Smooth muscle cell (in vitro differentiated cells): ENCODE results near the gene CLIP4. TPM values are rescaled to one million over a fixed set of nuclear protein-coding genes. Genes with fewer than 3 reads are reported as not detected.

ENCODE experiments used
- DNase-seq: peaks from one replicate; lab custom pipeline; 2025; ENCODE audit not compliant: unreplicated experiment; lab: John Stamatoyannopoulos, UW
- H2AFZ ChIP-seq: fragments of 200-600 bp; sonication (generic); 2 replicates; pipeline ENCODE4 v1.6.0; 2016; ENCODE audit warnings: antibody characterized with exemption, low read depth, mild to moderate bottlenecking
- H3F3A ChIP-seq: fragments of 200-600 bp; sonication (generic); 2 replicates; pipeline ENCODE4 v1.6.0; 2017; ENCODE audit warnings: antibody characterized with exemption, low read depth
- H3K27ac ChIP-seq: fragments of 200-600 bp; sonication (generic); 2 replicates; pipeline ENCODE4 v1.5.1; 2016; ENCODE audit warnings: low read depth, mild to moderate bottlenecking
- H3K27me3 ChIP-seq: fragments of 200-600 bp; sonication (generic); 2 replicates; pipeline ENCODE4 v1.6.1; 2016; ENCODE audit warnings: low read depth, mild to moderate bottlenecking
- H3K36me3 ChIP-seq: fragments of 200-600 bp; sonication (generic); 2 replicates; pipeline ENCODE4 v1.5.1; 2016; ENCODE audit warnings: low read depth
- H3K4me1 ChIP-seq: fragments of 200-600 bp; sonication (generic); 2 replicates; pipeline ENCODE4 v1.5.1; 2016; ENCODE audit warnings: low read depth
- H3K4me2 ChIP-seq: fragments of 200-600 bp; sonication (generic); 2 replicates; pipeline ENCODE4 v1.6.0; 2016; ENCODE audit warnings: mild to moderate bottlenecking
- H3K4me3 ChIP-seq: fragments of 200-600 bp; sonication (generic); 2 replicates; pipeline ENCODE4 v1.5.1; 2016; ENCODE audit warnings: mild to moderate bottlenecking
- H3K79me2 ChIP-seq: fragments of 200-600 bp; sonication (generic); 2 replicates; pipeline ENCODE4 v1.6.0; 2016; ENCODE audit warnings: low read depth, mild to moderate bottlenecking
- H3K9ac ChIP-seq: fragments of 200-600 bp; sonication (generic); 2 replicates; pipeline ENCODE4 v1.6.0; 2016; ENCODE audit warnings: low read depth
- H3K9me3 ChIP-seq: fragments of 200-600 bp; sonication (generic); replicated peaks from 2 replicates; pipeline ENCODE4 v1.5.1; 2016; ENCODE audit warnings: low read depth
- H4K20me1 ChIP-seq: fragments of 200-600 bp; sonication (generic); 2 replicates; pipeline ENCODE4 v1.6.0; 2016; ENCODE audit warnings: low read depth
- WGBS: methylation state at CpG from one replicate; pipeline ENCODE4 v1.1.7; 2016; ENCODE audit warnings: low lambda C conversion rate; 5-methylcytosine and 5-hydroxymethylcytosine counted together
- polyA plus RNA-seq: library from polyadenylated mRNA; unstranded; fragments of >200 nt; fragmentation: Nextera tagmentation; extraction: Ambion mirVana; gene quantifications from 2 replicates; pipeline ENCODE4 v1.2.1, GENCODE V29; 2016
- total RNA-seq: library from RNA; depleted of rRNA; stranded (reverse); fragments of >200 nt; gene quantifications from 2 replicates; pipeline ENCODE4 v1.2.3, GENCODE V29; 2014
- TF ChIP-seq, protein P1 (sequence below): fragments of 200-600 bp; sonication (generic); IDR thresholded peaks from 2 replicates; pipeline ENCODE4 v1.5.1; 2017; ENCODE audit warnings: borderline replicate concordance, mild to moderate bottlenecking, antibody characterized with exemption; ENCODE audit not compliant: insufficient read depth, poor library complexity, severe bottlenecking

Gene CLIP4, protein sequence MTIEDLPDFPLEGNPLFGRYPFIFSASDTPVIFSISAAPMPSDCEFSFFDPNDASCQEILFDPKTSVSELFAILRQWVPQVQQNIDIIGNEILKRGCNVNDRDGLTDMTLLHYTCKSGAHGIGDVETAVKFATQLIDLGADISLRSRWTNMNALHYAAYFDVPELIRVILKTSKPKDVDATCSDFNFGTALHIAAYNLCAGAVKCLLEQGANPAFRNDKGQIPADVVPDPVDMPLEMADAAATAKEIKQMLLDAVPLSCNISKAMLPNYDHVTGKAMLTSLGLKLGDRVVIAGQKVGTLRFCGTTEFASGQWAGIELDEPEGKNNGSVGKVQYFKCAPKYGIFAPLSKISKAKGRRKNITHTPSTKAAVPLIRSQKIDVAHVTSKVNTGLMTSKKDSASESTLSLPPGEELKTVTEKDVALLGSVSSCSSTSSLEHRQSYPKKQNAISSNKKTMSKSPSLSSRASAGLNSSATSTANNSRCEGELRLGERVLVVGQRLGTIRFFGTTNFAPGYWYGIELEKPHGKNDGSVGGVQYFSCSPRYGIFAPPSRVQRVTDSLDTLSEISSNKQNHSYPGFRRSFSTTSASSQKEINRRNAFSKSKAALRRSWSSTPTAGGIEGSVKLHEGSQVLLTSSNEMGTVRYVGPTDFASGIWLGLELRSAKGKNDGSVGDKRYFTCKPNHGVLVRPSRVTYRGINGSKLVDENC
- total RNA-seq, result 18.9 and 27.1 TPM in 2 replicates
- polyA plus RNA-seq, result 5.7 and 12.5 TPM in 2 replicates

- WGBS, result 2% methylated on average over 34 of the region's 76 CpGs
- DNase-seq, result no peak
Measured at GRCh38 chr2:29114946-29115609, at the start of gene CLIP4. CLIP4 (plus strand) TSS chr2:29115415; CDS start chr2:29121389, 5,974 bp downstream.

DNA sequence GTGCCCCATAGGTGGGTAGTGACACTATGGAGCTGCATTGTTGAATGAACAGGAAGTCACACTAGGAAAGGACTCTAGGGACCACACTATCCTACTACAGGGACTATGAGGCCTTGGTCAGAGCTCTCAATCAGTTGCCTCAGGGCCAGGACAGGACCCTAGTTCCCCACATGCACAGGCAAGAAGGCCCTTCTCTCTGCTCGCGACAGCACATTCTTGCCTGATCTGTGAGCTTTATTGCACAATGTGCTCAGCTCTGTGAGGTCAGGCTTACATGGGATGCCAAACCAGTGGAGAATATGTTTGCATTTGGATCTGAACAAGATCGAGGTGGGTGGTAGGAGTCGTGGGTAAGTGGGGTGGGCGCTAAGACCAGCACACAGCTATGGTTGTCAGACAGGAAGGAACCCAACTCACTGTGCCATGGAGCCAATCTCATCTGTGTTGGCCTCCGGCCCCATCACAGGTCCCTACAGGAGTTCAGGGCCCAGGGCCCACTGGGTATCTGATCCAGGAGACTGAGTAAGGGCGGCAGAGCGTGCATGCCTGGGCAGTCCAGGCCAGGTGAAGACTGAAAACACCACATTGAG is 48.8 kb upstream of the CLIP4 start:
- no peak overlapping the region for H3K27ac ChIP-seq
- no peak overlapping the region for H3K9ac ChIP-seq
- H3K36me3 ChIP-seq, result no peaks in the 10 kb centered on the region
- H3K27me3 ChIP-seq, result no peaks in the 10 kb centered on the region
- WGBS, result 59% methylated on average over 8 of the region's 8 CpGs
- TF ChIP-seq, protein P1, sequence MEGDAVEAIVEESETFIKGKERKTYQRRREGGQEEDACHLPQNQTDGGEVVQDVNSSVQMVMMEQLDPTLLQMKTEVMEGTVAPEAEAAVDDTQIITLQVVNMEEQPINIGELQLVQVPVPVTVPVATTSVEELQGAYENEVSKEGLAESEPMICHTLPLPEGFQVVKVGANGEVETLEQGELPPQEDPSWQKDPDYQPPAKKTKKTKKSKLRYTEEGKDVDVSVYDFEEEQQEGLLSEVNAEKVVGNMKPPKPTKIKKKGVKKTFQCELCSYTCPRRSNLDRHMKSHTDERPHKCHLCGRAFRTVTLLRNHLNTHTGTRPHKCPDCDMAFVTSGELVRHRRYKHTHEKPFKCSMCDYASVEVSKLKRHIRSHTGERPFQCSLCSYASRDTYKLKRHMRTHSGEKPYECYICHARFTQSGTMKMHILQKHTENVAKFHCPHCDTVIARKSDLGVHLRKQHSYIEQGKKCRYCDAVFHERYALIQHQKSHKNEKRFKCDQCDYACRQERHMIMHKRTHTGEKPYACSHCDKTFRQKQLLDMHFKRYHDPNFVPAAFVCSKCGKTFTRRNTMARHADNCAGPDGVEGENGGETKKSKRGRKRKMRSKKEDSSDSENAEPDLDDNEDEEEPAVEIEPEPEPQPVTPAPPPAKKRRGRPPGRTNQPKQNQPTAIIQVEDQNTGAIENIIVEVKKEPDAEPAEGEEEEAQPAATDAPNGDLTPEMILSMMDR, result no peak
- no peak overlapping the region for H3K4me3 ChIP-seq
- H3K9me3 ChIP-seq, result no peaks in the 10 kb centered on the region
- H4K20me1 ChIP-seq, result no peaks in the 10 kb centered on the region
- H3K4me2 ChIP-seq, result no peak overlapping the region
- no peaks in the 10 kb centered on the region for H3K79me2 ChIP-seq
- H3K4me1 ChIP-seq, result peaks cover 21% of the 10 kb centered on the region
- no peak for DNase-seq
- H2AFZ ChIP-seq, result no peak overlapping the region
- H3F3A ChIP-seq, result no peaks in the 10 kb centered on the region

More at GRCh38 chr2:29114946-29115609, at the start of gene CLIP4:
- H3K36me3 ChIP-seq, result no peaks in the 10 kb centered on the region
- H3K4me2 ChIP-seq, result peak within 1 kb of the TSS; percentile 93
- peak within 1 kb of the TSS; percentile 87 for H3K27ac ChIP-seq
- H3K4me3 ChIP-seq, result peak within 1 kb of the TSS; percentile 59
- H3F3A ChIP-seq, result peaks cover 26% of the 10 kb centered on the region
- H4K20me1 ChIP-seq, result no peaks in the 10 kb centered on the region
- no peaks in the 10 kb centered on the region for H3K9me3 ChIP-seq
- H3K9ac ChIP-seq, result peak within 1 kb of the TSS; percentile 81
- TF ChIP-seq, protein P1, result no peak
- peaks cover 9% of the 10 kb centered on the region for H3K4me1 ChIP-seq
- peak within 1 kb of the TSS; percentile 82 for H2AFZ ChIP-seq
- H3K79me2 ChIP-seq, result peaks cover 36% of the 10 kb centered on the region
- no peaks in the 10 kb centered on the region for H3K27me3 ChIP-seq

DNA sequence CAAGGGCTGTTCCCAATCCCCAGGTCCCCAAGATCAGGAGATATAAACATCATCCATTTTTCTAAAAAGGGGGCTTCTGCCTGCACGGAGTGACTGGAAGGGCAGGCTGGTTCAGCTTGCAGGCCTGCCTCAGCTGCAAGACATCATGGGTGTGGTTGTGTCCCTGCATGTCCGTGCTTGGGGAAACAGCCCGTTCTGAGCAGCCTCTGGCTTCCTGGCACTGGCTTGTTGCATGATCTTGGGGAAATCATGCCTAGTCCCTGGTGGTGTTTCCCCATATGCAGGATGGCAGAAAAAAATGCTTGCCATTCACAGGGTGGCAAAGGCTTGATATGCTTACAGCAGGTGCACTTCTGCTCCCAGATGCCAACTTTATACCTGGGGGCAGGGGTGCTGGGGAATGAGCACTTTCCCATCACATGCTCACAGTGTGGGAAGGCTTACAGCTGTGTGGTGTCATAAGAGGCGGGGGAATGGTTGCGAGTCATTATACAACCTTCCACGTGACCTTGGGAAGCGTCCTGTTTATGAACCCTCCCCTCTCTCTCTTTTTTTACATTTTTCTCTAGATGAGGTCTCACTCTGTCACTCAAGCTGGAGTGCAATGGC is 48.1 kb upstream of the CLIP4 start:
- Histone ChIP-seq H3K36me3 (no peaks in the 10 kb centered on the region), H3K4me3 (no peak overlapping the region), H3K9me3 (no peaks in the 10 kb centered on the region), H2AFZ (no peak overlapping the region), H3K9ac (no peak overlapping the region), H3K27ac (no peak overlapping the region), H3F3A (no peaks in the 10 kb centered on the region), H4K20me1 (no peaks in the 10 kb centered on the region), H3K27me3 (no peaks in the 10 kb centered on the region), H3K79me2 (no peaks in the 10 kb centered on the region), H3K4me2 (no peak overlapping the region), H3K4me1 (peaks cover 21% of the 10 kb centered on the region)
- TF ChIP-seq, protein P1, result no peak
- WGBS, result 72% methylated on average over 7 of the region's 7 CpGs
- no peak for DNase-seq
